Vagina (tissue), 2 donors: ENCODE results near the gene RAB4B.

Source experiments
- CTCF ChIP-seq, 3 experiments: fragments of 450-650 bp in 2 of 3; fragments of 200-600 bp in 1 of 3; sonication (generic) in 1 of 3; IDR thresholded peaks; one replicate each; pipeline ENCODE4 v1.5.1; 2017 to 2019; ENCODE audit warnings: antibody characterized with exemption in 3 of 3, mild to moderate bottlenecking in 2 of 3, moderate library complexity in 2 of 3
- POLR2A ChIP-seq, 2 donors: fragments of 450-650 bp; IDR thresholded peaks; one replicate each; pipeline ENCODE4 v1.6.1; 2017; ENCODE audit warnings: antibody characterized with exemption in 2 of 2, mild to moderate bottlenecking in 2 of 2, moderate library complexity in 2 of 2

GRCh38 chr19:40797166-40797962 lies 19.3 kb downstream of the RAB4B start:
- TF ChIP-seq CTCF (IDR thresholded peaks at IDR 0.05), result no peak
- TF ChIP-seq POLR2A (IDR thresholded peaks at IDR 0.05), result no peak
